ENCODE measurements around the gene OTOF.

- TF ChIP-seq NBN (conservative IDR thresholded peaks at IDR 0.05), result no peak
- TF ChIP-seq CTCF (CRISPR knock-in tag; IDR thresholded peaks at IDR 0.05), result no peak
- TF ChIP-seq POLR2A (IDR thresholded peaks at IDR 0.05; ENCODE audit: insufficient read depth in 1 of 2, low read depth in 2 of 2, low read length in 2 of 2), result no peak
- no peak for TF ChIP-seq SNAPC4 (CRISPR knock-in tag; IDR thresholded peaks at IDR 0.05)
- no peak for TF ChIP-seq NFRKB (IDR thresholded peaks at IDR 0.05)
- TF ChIP-seq ZNF784 (CRISPR knock-in tag; IDR thresholded peaks at IDR 0.05; ENCODE audit: borderline replicate concordance), result no peak
- TF ChIP-seq RFX1 (IDR thresholded peaks at IDR 0.05), result no peak
Measured at GRCh38 chr2:26410764-26411243, 67.1 kb downstream of the OTOF start.

Data from HepG2 (cell line).